OCI-LY7 (cell line): ENCODE measurements around the gene RNASE9.

Experiments used
- EZH2phosphoT487 ChIP-seq: fragments of 200-600 bp; sonication (generic); IDR thresholded peaks from 2 replicates; pipeline ENCODE4 v1.6.1; 2018; ENCODE audit warnings: low read depth, borderline replicate concordance, mild to moderate bottlenecking, mixed run types, antibody characterized with exemption, low read length, moderate library complexity, mixed read lengths
- TF ChIP-seq, protein P1 (sequence below): fragments of 200-600 bp; sonication (generic); conservative IDR thresholded peaks from 2 replicates; pipeline ENCODE4 v1.5.1; 2014; ENCODE audit warnings: mild to moderate bottlenecking, antibody characterized with exemption, low read length, moderate library complexity, mixed read lengths

DNA sequence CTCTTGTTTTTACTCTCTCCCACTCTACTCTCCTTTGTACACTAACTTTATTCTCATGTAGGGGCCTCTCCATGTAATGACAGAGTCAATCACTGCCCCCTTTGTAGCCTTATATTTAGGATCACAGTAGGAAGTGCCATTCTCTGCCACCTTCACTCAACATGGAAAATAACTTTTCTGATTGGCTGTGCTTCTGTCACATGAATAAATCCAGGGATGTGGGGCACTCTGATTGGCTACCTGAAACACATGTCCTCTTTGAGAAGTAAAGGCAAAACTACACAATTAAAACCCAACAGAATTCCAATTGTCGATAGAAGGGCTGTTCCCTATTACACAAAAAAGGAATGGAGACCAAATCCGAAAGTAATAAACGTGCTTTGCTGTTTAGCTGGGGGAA, at the start of gene RNASE9:
- TF ChIP-seq, protein P1, sequence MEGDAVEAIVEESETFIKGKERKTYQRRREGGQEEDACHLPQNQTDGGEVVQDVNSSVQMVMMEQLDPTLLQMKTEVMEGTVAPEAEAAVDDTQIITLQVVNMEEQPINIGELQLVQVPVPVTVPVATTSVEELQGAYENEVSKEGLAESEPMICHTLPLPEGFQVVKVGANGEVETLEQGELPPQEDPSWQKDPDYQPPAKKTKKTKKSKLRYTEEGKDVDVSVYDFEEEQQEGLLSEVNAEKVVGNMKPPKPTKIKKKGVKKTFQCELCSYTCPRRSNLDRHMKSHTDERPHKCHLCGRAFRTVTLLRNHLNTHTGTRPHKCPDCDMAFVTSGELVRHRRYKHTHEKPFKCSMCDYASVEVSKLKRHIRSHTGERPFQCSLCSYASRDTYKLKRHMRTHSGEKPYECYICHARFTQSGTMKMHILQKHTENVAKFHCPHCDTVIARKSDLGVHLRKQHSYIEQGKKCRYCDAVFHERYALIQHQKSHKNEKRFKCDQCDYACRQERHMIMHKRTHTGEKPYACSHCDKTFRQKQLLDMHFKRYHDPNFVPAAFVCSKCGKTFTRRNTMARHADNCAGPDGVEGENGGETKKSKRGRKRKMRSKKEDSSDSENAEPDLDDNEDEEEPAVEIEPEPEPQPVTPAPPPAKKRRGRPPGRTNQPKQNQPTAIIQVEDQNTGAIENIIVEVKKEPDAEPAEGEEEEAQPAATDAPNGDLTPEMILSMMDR: no peak
- no peak for TF ChIP-seq EZH2phosphoT487
